ENCODE measurements around the gene TGM1.

DNA sequence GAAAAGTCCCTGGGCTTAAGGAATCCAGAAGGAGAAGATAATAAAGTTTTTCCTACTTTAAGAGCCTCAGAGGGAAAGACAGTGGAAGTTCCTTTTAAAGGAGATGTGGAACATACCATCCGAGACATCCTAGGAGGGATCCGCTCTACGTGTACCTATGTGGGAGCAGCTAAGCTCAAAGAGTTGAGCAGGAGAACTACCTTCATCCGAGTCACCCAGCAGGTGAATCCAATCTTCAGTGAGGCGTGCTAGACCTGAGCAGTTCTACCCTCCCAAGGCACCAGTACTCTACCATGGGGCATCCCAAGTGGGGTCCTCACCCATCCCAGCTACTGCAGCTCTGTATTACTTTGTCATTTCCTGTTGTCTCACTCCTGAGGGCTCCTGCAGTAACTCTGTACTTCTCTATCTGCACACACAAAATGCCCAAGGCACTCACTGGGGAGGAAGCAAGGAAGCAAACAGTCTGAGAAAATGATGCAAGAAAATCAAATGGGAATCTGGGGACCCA, 24.4 kb downstream of the TGM1 start:
- TF ChIP-seq, protein P1, sequence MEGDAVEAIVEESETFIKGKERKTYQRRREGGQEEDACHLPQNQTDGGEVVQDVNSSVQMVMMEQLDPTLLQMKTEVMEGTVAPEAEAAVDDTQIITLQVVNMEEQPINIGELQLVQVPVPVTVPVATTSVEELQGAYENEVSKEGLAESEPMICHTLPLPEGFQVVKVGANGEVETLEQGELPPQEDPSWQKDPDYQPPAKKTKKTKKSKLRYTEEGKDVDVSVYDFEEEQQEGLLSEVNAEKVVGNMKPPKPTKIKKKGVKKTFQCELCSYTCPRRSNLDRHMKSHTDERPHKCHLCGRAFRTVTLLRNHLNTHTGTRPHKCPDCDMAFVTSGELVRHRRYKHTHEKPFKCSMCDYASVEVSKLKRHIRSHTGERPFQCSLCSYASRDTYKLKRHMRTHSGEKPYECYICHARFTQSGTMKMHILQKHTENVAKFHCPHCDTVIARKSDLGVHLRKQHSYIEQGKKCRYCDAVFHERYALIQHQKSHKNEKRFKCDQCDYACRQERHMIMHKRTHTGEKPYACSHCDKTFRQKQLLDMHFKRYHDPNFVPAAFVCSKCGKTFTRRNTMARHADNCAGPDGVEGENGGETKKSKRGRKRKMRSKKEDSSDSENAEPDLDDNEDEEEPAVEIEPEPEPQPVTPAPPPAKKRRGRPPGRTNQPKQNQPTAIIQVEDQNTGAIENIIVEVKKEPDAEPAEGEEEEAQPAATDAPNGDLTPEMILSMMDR (IDR thresholded peaks at IDR 0.05): no peak
- TF ChIP-seq EZH2 (IDR thresholded peaks at IDR 0.05): no peak
- TF ChIP-seq EZH2phosphoT487 (IDR thresholded peaks at IDR 0.05): no peak

All from neural progenitor cell (in vitro differentiated cells).